ENCODE measurements around the gene FAM237A. TPM values are rescaled to one million over a fixed set of nuclear protein-coding genes. Genes with fewer than 3 reads are reported as not detected.

The FAM237A gene
- total and polyA plus RNA-seq, 5 donors = 0.60 to 3.7 TPM; not detected in 3

DNA sequence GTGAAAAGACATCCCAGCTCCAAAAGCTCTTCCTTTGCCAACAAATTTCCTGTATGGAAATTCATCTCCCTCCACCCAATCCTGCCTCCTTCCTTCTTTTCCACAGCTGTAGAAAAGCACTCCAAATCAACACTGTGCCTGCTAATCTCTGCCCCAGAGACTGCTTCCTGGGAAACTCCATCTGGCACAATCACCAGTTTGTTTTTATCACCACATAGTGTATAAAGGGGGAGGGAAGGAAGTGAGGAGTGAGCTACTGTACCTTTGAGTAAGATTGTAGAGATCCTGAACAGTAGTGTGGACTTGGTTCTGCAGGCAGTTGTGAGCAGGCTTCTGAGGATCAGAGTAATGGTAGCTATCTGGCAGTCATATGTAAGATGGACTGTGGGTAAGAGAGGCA, 14.7 kb upstream of the FAM237A start:
- no peak overlapping the region for H3K4me3 ChIP-seq (ENCODE audit: low read length)
- ATAC-seq = no peak

GRCh38 chr2:206631340-206631739, 10.9 kb upstream of the FAM237A start:
- no peaks in the 10 kb centered on the region for H3K4me1 ChIP-seq (ENCODE audit: control insufficient read depth, insufficient read depth, low read length)
- intact Hi-C loops (cut with DNase I) = no loop called here
- ATAC-seq = no peak
- no peak overlapping the region for H3K4me3 ChIP-seq (ENCODE audit: low read length)
- no peak overlapping the region for H3K27ac ChIP-seq (ENCODE audit: low read length)
- no peak for DNase-seq
- no peaks in the 10 kb centered on the region for H3K9me3 ChIP-seq (ENCODE audit: control insufficient read depth, low read length)
- H3K27me3 ChIP-seq (ENCODE audit: control insufficient read depth, insufficient read depth) = no peaks in the 10 kb centered on the region
- WGBS = 46% methylated on average over 3 of the region's 3 CpGs

More for the DNA sequence above, 14.7 kb upstream of the FAM237A start:
- no peak overlapping the region for H3K27ac ChIP-seq (ENCODE audit: low read length)
- H3K9me3 ChIP-seq (ENCODE audit: control insufficient read depth, low read length) = no peaks in the 10 kb centered on the region
- H3K4me1 ChIP-seq (ENCODE audit: control insufficient read depth, insufficient read depth, low read length) = no peaks in the 10 kb centered on the region
- DNase-seq = no peak
- intact Hi-C loops (cut with DNase I) = no loop called here
- H3K27me3 ChIP-seq (ENCODE audit: control insufficient read depth, insufficient read depth) = no peaks in the 10 kb centered on the region

DNA sequence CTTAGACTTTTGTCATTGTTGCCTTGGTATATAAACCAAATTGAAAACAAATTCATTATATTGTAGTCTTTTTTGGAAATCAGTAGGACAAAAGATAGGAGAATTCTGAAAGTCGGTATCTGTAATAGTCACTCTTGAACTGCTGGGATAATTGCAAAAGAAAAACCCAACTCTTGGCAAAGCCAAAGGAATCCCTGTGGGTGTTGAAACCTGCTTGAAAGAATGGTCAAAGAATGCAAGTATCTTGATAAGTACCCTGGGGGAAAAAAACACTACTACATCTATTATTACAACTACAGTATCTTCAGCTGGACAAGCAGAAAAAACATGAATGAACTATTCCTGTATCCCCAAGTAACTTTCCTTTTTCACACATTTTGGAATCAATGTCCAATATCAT, 7.3 kb upstream of the FAM237A start:
- 77% methylated on average over 1 of the region's 1 CpG for WGBS
- H3K27ac ChIP-seq (ENCODE audit: low read length) = no peak overlapping the region
- H3K4me3 ChIP-seq (ENCODE audit: low read length) = no peak overlapping the region
- ATAC-seq (no peak), DNase-seq (no peak)
- no peaks in the 10 kb centered on the region for H3K4me1 ChIP-seq (ENCODE audit: control insufficient read depth, insufficient read depth, low read length)
- H3K27me3 ChIP-seq (ENCODE audit: control insufficient read depth, insufficient read depth) = no peaks in the 10 kb centered on the region
- H3K9me3 ChIP-seq (ENCODE audit: control insufficient read depth, low read length) = no peaks in the 10 kb centered on the region
- intact Hi-C loops (cut with DNase I) = no loop called here

- 29% methylated on average over 2 of the region's 2 CpGs for WGBS
- intact Hi-C loops (cut with DNase I) = no loop called here
- H3K4me3 ChIP-seq (ENCODE audit: low read length) = no peak overlapping the region
Observed at GRCh38 chr2:206639636-206640035, 2.7 kb upstream of the FAM237A start.

DNA sequence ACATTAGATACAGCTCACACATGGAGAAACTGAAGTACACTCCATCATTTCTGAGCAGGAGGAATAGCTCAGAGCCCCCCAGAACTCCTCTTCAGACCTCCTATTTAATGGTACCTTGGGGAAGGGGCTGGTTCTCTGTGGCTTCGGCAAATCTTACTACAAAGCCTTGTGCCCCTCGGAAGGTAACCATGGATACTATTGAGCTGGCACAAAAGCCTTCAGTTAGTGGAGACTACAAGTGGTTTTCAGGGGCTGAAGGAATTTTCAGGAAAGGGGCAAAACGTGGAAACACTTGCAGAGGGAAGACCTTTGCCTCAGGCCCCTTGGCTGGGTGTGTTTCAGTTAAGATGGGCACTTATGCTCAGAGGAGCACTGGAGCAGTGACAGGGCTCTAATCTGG, 1.1 kb upstream of the FAM237A start:
- H3K4me1 ChIP-seq (ENCODE audit: control insufficient read depth, insufficient read depth, low read length) = no peaks in the 10 kb centered on the region
- DNase-seq (no peak), ATAC-seq (no peak)
- H3K27me3 ChIP-seq (ENCODE audit: control insufficient read depth, insufficient read depth) = peaks cover 2% of the 10 kb centered on the region
- H3K4me3 ChIP-seq (ENCODE audit: low read length) = no peak overlapping the region
- H3K9me3 ChIP-seq (ENCODE audit: control insufficient read depth, low read length) = no peaks in the 10 kb centered on the region
- H3K27ac ChIP-seq (ENCODE audit: low read length) = no peak overlapping the region
- intact Hi-C loops (cut with DNase I) = no loop called here
- WGBS = 38% methylated on average over 3 of the region's 3 CpGs

More at GRCh38 chr2:206639636-206640035, 2.7 kb upstream of the FAM237A start:
- no peaks in the 10 kb centered on the region for H3K9me3 ChIP-seq (ENCODE audit: control insufficient read depth, low read length)
- peaks cover 2% of the 10 kb centered on the region for H3K27me3 ChIP-seq (ENCODE audit: control insufficient read depth, insufficient read depth)
- ATAC-seq = no peak
- H3K27ac ChIP-seq (ENCODE audit: low read length) = no peak overlapping the region
- DNase-seq = no peak
- no peaks in the 10 kb centered on the region for H3K4me1 ChIP-seq (ENCODE audit: control insufficient read depth, insufficient read depth, low read length)

GRCh38 chr2:206647985-206648384, 5.7 kb downstream of the FAM237A start:
- DNase-seq = no peak
- Histone ChIP-seq H3K4me3 (ENCODE audit: low read length) (no peak overlapping the region), H3K27me3 (ENCODE audit: control insufficient read depth, insufficient read depth) (no peaks in the 10 kb centered on the region), H3K9me3 (ENCODE audit: control insufficient read depth, low read length) (no peaks in the 10 kb centered on the region), H3K27ac (ENCODE audit: low read length) (no peak overlapping the region), H3K4me1 (ENCODE audit: control insufficient read depth, insufficient read depth, low read length) (no peaks in the 10 kb centered on the region)
- no peak for ATAC-seq
- 64% methylated on average over 1 of the region's 1 CpG for WGBS
- intact Hi-C loops (cut with DNase I) = no loop called here

DNA sequence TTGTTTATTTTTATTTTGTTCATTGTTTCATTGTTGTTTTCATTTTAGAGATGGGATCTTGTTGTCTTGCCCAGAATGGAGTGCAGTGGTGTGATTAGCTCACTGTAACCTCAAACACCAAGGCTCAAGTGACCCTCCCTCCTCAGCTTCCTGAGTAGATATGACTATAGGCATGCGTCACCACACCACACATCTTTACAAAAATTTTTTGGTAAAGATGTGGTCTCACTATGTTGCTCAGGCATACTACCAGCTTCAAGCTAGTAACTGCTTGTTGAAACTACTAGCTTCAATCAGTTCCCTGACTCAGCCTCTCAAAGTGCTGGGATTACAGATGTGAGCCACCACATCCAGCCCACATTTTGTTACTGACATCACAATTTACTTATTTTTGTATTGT, 14.8 kb downstream of the FAM237A start:
- DNase-seq (no peak), ATAC-seq (no peak)
- Histone ChIP-seq H3K27me3 (ENCODE audit: control insufficient read depth, insufficient read depth) (no peaks in the 10 kb centered on the region), H3K27ac (ENCODE audit: low read length) (no peak overlapping the region), H3K4me3 (ENCODE audit: low read length) (no peak overlapping the region), H3K9me3 (ENCODE audit: control insufficient read depth, low read length) (no peaks in the 10 kb centered on the region), H3K4me1 (ENCODE audit: control insufficient read depth, insufficient read depth, low read length) (no peaks in the 10 kb centered on the region)
- intact Hi-C loops (cut with DNase I) = no loop called here
- 75% methylated on average over 1 of the region's 1 CpG for WGBS

- no peaks in the 10 kb centered on the region for H3K9me3 ChIP-seq (ENCODE audit: control insufficient read depth, low read length)
- intact Hi-C loops (cut with DNase I) = no loop called here
- ATAC-seq (no peak), DNase-seq (no peak)
- no peaks in the 10 kb centered on the region for H3K4me1 ChIP-seq (ENCODE audit: control insufficient read depth, insufficient read depth, low read length)
- no peaks in the 10 kb centered on the region for H3K27me3 ChIP-seq (ENCODE audit: control insufficient read depth, insufficient read depth)
- no peak overlapping the region for H3K4me3 ChIP-seq (ENCODE audit: low read length)
- WGBS = 83% methylated on average over 3 of the region's 3 CpGs
- no peak overlapping the region for H3K27ac ChIP-seq (ENCODE audit: low read length)
Observed at GRCh38 chr2:206665251-206665650, 23.0 kb downstream of the FAM237A start.

- Histone ChIP-seq H3K9me3 (ENCODE audit: control insufficient read depth, low read length) (no peaks in the 10 kb centered on the region), H3K4me1 (ENCODE audit: control insufficient read depth, insufficient read depth, low read length) (no peaks in the 10 kb centered on the region), H3K27ac (ENCODE audit: low read length) (no peak overlapping the region), H3K27me3 (ENCODE audit: control insufficient read depth, insufficient read depth) (no peaks in the 10 kb centered on the region), H3K4me3 (ENCODE audit: low read length) (no peak overlapping the region)
- WGBS = 83% methylated on average over 7 of the region's 7 CpGs
- intact Hi-C loops (cut with DNase I) = no loop called here
- DNase-seq = no peak
- no peak for ATAC-seq
Observed at GRCh38 chr2:206670531-206671319, 28.4 kb downstream of the FAM237A start.

GRCh38 chr2:206683546-206683945, 41.3 kb downstream of the FAM237A start:
- Histone ChIP-seq H3K27me3 (ENCODE audit: control insufficient read depth, insufficient read depth) (no peaks in the 10 kb centered on the region), H3K27ac (ENCODE audit: low read length) (no peak overlapping the region), H3K9me3 (ENCODE audit: control insufficient read depth, low read length) (no peaks in the 10 kb centered on the region), H3K4me1 (ENCODE audit: control insufficient read depth, insufficient read depth, low read length) (no peaks in the 10 kb centered on the region), H3K4me3 (ENCODE audit: low read length) (no peak overlapping the region)
- WGBS = 91% methylated on average over 4 of the region's 4 CpGs
- intact Hi-C loops (cut with DNase I) = no loop called here
- DNase-seq = no peak
- ATAC-seq = no peak

GRCh38 chr2:206688453-206688852, 46.2 kb downstream of the FAM237A start:
- intact Hi-C loops (cut with DNase I) = loop anchor here in 1 of 4 donors (5.0 kb wide), 1 partner anchor 509 kb away; no protein-coding TSS in a partner anchor
- Histone ChIP-seq H3K27ac (ENCODE audit: low read length) (no peak overlapping the region), H3K4me1 (ENCODE audit: control insufficient read depth, insufficient read depth, low read length) (no peaks in the 10 kb centered on the region), H3K27me3 (ENCODE audit: control insufficient read depth, insufficient read depth) (no peaks in the 10 kb centered on the region), H3K9me3 (ENCODE audit: control insufficient read depth, low read length) (no peaks in the 10 kb centered on the region), H3K4me3 (ENCODE audit: low read length) (no peak overlapping the region)
- WGBS = 61% methylated on average over 2 of the region's 2 CpGs
- DNase-seq = no peak
- no peak for ATAC-seq

All from right cardiac atrium (tissue), 5 donors.